Body of pancreas (tissue), 4 donors: ENCODE measurements around the gene SLCO2B1.

Source experiments
- CTCF ChIP-seq, 7 experiments: fragments of 450-650 bp in 4 of 7; fragments of 200-600 bp in 3 of 7; sonication (generic) in 3 of 7; IDR thresholded peaks; one replicate each; pipeline ENCODE4 v1.5.1; 2016 to 2019; ENCODE audit warnings: antibody characterized with exemption in 7 of 7
- POLR2A ChIP-seq, 3 donors: fragments of 450-650 bp; IDR thresholded peaks; one replicate each; pipeline ENCODE4 v1.6.1; 2016; ENCODE audit warnings: antibody characterized with exemption in 3 of 3, mild to moderate bottlenecking in 2 of 3

- TF ChIP-seq CTCF (IDR thresholded peaks at IDR 0.05), result no peak
- no peak for TF ChIP-seq POLR2A (IDR thresholded peaks at IDR 0.05)
Measured at GRCh38 chr11:75237050-75237449, 86.1 kb downstream of the SLCO2B1 start.
